ENCODE measurements around the gene TGFBR1.

DNA sequence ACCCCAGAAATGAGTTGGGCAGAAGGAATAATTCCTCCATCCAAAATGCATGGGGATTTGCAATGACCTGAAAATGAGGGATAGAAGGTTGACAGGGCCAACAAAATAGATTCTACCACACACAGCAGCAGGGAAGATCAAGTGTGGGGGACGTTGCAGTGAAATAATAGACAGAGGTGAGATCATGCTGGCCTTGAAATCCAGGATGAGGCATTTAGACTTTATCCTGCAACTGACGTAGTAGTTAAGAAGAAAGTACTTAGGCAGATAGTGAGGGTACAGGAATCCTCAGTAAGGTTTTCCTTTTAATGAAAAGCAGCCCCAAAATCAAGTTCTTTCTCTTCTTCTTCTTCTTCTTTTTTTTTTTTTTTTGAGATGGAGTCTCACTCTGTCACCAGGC lies 31.6 kb upstream of the TGFBR1 start:
- TF ChIP-seq, protein P1, sequence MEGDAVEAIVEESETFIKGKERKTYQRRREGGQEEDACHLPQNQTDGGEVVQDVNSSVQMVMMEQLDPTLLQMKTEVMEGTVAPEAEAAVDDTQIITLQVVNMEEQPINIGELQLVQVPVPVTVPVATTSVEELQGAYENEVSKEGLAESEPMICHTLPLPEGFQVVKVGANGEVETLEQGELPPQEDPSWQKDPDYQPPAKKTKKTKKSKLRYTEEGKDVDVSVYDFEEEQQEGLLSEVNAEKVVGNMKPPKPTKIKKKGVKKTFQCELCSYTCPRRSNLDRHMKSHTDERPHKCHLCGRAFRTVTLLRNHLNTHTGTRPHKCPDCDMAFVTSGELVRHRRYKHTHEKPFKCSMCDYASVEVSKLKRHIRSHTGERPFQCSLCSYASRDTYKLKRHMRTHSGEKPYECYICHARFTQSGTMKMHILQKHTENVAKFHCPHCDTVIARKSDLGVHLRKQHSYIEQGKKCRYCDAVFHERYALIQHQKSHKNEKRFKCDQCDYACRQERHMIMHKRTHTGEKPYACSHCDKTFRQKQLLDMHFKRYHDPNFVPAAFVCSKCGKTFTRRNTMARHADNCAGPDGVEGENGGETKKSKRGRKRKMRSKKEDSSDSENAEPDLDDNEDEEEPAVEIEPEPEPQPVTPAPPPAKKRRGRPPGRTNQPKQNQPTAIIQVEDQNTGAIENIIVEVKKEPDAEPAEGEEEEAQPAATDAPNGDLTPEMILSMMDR (conservative IDR thresholded peaks at IDR 0.05; ENCODE audit: low read depth, low read length) = no peak
- TF ChIP-seq EZH2 (IDR thresholded peaks at IDR 0.05; ENCODE audit: low read length, unreplicated experiment) (no peak), EZH2phosphoT487 (IDR thresholded peaks at IDR 0.05; ENCODE audit: borderline replicate concordance, low read length) (no peak)
